Measurements from ENCODE around the gene CAMSAP2.
"Not testable (repeated sequence)": the region's sequence is repeated elsewhere in the genome, so short reads cannot be mapped to it uniquely, and the experiment has no call there.

CAMSAP2 gene

DNA sequence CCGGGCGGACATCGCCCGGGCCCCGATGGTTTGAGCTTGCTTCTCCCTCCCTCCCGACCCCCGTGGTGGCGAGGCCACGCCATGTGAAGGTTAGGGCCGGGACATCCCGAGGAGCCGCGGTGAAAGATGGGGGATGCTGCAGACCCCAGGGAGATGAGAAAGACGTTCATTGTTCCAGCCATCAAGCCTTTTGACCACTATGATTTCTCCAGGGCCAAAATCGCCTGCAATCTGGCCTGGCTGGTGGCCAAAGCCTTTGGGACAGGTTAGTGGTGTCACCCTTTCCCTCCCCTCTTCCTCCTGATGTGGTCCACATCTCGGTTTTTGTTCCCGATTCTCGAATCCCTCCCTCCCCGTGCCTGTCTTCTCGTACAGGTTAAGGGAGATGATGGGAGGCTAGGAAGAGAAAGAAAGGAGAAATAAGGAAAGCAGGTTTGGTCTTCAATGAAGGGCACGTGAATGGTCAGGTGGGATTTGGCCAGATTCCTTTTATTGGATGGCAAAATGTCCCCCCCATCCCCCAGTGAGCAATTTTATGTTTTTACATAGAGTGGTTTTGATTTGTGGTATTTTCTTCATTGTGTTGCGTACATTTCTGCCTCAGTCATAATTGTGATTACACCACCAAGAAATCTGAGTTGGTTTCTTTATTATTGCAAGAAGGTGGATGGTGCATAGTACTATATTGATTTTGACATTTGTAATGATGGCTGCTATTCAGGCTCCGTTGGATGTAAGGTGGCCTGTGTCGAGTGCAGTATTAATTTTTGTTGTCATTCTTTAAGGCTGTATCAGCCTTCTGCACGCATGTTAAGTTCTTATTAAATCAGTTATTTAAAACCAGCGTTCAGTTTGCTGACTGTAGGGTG, 1.2 kb downstream of the CAMSAP2 start:
- Histone ChIP-seq H3K36me3 (ENCODE audit: control insufficient read depth in 1 of 2, insufficient read depth in 2 of 2, low read length in 2 of 2) (peaks cover 0 to 9% of the 10 kb centered on the region in 2 donors), H3K27me3 (ENCODE audit: low read depth, low read length) (no peaks in the 10 kb centered on the region), H3K9me3 (ENCODE audit: control insufficient read depth in 1 of 2, low read length in 2 of 2) (no peaks in the 10 kb centered on the region), H3K4me1 (ENCODE audit: control insufficient read depth in 1 of 2, insufficient read depth in 2 of 2, low read length in 2 of 2) (peaks cover 0 to 38% of the 10 kb centered on the region in 2 donors), H3K27ac (ENCODE audit: low read length) (peak overlapping the region; percentile 83), H3K4me3 (ENCODE audit: low read depth in 1 of 2, low read length in 2 of 2) (peak overlapping the region; percentile 88 to 97)

DNA sequence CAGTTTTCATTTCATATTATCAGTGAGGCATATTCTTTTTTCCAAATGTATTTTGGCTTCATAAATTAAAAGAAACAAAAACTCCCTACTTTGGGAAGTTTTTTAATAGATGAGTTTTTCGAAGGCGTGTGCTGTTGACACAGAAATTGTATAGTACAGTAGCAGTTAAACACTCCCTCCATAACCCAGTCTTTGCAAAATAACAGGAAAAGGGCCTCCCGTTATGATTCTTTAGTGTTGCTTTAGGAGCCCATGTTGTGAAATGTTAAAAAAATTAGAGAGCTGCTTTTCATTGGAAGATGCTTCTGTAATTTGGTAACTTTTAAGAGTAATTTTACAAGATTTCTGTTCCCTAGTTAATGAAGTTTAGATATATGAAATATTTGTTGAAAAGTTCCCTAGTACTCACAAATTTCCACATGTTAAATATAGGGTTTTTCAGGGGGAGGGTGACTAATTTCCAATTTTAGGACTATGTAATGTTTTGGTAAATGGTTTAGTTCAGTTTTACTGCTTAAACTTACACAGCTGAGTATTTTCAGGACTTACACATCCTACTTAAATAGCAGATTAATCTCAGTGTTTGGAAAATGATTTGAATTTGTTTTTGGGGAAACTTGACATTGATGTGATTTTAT, 2.0 kb downstream of the CAMSAP2 start:
- H3K4me3 ChIP-seq (ENCODE audit: low read depth in 1 of 2, low read length in 2 of 2), result peak overlapping the region; percentile 88 to 97
- H3K27me3 ChIP-seq (ENCODE audit: low read depth, low read length), result no peaks in the 10 kb centered on the region
- peaks cover 0 to 38% of the 10 kb centered on the region in 2 donors for H3K4me1 ChIP-seq (ENCODE audit: control insufficient read depth in 1 of 2, insufficient read depth in 2 of 2, low read length in 2 of 2)
- H3K9me3 ChIP-seq (ENCODE audit: control insufficient read depth in 1 of 2, low read length in 2 of 2), result no peaks in the 10 kb centered on the region
- H3K36me3 ChIP-seq (ENCODE audit: control insufficient read depth in 1 of 2, insufficient read depth in 2 of 2, low read length in 2 of 2), result peaks cover 0 to 9% of the 10 kb centered on the region in 2 donors
- peak overlapping the region; percentile 83 for H3K27ac ChIP-seq (ENCODE audit: low read length)

DNA sequence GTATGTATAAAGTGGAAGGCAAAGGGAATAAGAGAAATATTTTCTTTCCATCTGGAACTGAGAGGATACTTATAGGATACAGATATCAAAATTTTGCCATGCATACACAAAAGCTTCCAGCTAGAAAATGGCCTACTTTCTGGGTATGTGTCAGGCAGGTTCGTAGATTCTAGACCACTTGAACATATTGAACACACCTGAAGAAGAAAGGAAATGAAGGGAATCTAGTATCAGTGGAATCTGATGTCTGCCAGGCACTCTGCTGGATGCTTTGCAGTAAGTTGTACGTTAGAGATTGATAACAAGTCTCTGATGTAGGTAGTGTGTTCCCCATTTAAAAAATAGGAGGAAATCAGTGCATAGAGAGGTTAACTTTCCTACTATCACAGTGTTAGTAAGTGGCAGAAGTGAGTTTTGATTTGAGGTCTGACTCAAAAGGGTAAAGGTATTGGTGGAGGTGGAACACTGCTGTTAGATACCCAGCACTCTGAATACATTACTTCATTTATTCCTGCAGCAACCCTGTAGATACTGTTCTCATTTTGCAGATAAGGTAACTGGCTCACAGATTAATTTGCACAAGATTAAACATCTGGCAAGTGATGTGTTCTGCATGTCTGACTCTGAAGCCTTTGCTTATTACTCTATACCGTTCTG, 3.0 kb downstream of the CAMSAP2 start:
- H3K4me1 ChIP-seq (ENCODE audit: control insufficient read depth in 1 of 2, insufficient read depth in 2 of 2, low read length in 2 of 2), result peaks cover 0 to 38% of the 10 kb centered on the region in 2 donors
- peak overlapping the region; percentile 88 to 97 for H3K4me3 ChIP-seq (ENCODE audit: low read depth in 1 of 2, low read length in 2 of 2)
- no peaks in the 10 kb centered on the region for H3K9me3 ChIP-seq (ENCODE audit: control insufficient read depth in 1 of 2, low read length in 2 of 2)
- no peaks in the 10 kb centered on the region for H3K27me3 ChIP-seq (ENCODE audit: low read depth, low read length)
- H3K36me3 ChIP-seq (ENCODE audit: control insufficient read depth in 1 of 2, insufficient read depth in 2 of 2, low read length in 2 of 2), result peaks cover 0 to 9% of the 10 kb centered on the region in 2 donors
- H3K27ac ChIP-seq (ENCODE audit: low read length), result peak overlapping the region; percentile 3

DNA sequence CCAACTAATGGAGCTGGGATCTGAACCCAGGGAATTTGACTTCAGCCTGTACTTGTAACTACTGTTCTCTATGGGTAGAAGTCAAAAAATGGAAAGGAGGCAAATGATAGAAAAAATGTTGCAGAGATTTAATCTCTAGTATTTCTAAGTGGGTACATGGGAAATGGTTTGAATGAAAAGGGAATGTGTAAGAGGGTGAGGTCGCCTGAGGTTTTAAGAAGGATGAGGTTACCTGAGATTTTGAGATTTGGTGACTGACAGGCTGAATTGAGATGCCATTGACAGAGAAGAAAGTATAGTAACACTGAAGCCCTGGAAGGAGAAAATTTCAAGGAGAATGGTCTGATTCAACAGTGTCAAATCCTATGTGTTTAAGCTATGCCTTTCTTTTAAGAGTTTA, 5.5 kb downstream of the CAMSAP2 start:
- Histone ChIP-seq H3K27ac (ENCODE audit: low read length) (no peak overlapping the region), H3K4me3 (ENCODE audit: low read depth in 1 of 2, low read length in 2 of 2) (no peak overlapping the region), H3K9me3 (ENCODE audit: control insufficient read depth in 1 of 2, low read length in 2 of 2) (no peaks in the 10 kb centered on the region), H3K36me3 (ENCODE audit: control insufficient read depth in 1 of 2, insufficient read depth in 2 of 2, low read length in 2 of 2) (peaks cover 0 to 5% of the 10 kb centered on the region in 2 donors), H3K27me3 (ENCODE audit: low read depth, low read length) (no peaks in the 10 kb centered on the region), H3K4me1 (ENCODE audit: control insufficient read depth in 1 of 2, insufficient read depth in 2 of 2, low read length in 2 of 2) (peaks cover 0 to 34% of the 10 kb centered on the region in 2 donors)

DNA sequence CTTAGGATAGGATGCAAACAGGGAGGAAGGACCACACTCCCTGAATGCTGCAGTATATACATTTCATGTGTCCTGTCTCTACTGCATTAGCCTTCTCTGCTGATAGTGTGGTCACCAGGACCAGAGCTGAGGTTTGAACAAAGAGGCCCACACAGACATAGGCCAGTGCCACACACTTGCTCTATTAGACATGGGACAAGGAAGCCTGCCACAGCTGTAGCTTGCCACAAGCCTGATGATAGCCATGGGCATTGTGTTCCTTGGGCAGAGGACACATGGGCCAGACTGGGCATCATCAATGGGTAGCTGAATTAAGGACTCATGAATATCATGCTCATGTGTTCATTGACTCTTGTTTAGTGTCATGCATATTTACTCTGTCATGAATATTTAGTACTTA, 10.4 kb downstream of the CAMSAP2 start:
- Histone ChIP-seq H3K4me1 (ENCODE audit: control insufficient read depth in 1 of 2, insufficient read depth in 2 of 2, low read length in 2 of 2) (peaks cover 0 to 14% of the 10 kb centered on the region in 2 donors), H3K36me3 (ENCODE audit: control insufficient read depth in 1 of 2, insufficient read depth in 2 of 2, low read length in 2 of 2) (no peaks in the 10 kb centered on the region), H3K27me3 (ENCODE audit: low read depth, low read length) (no peaks in the 10 kb centered on the region), H3K9me3 (ENCODE audit: control insufficient read depth in 1 of 2, low read length in 2 of 2) (no peaks in the 10 kb centered on the region), H3K4me3 (ENCODE audit: low read depth in 1 of 2, low read length in 2 of 2) (no peak overlapping the region), H3K27ac (ENCODE audit: low read length) (no peak overlapping the region)

DNA sequence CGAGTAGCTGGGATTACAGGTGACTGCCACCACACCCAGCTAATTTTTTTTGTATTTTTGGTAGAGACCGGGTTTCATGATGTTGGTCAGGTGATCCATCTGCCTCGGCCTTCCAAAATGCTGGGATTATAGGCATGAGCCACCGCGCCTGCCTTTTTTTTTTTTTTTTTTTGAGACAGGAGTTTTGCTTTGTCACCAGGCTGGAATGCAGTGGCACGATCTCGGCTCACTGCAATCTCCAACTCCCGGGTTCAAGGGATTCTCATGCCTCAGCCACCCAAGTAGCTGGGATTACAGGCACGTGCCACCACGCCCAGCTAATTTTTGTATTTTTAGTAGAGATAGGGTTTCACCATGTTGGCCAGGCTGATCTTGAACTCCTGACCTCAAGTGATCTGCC, 12.1 kb downstream of the CAMSAP2 start:
- H3K36me3 ChIP-seq (ENCODE audit: control insufficient read depth in 1 of 2, insufficient read depth in 2 of 2, low read length in 2 of 2); H3K27ac ChIP-seq (ENCODE audit: low read length); H3K9me3 ChIP-seq (ENCODE audit: control insufficient read depth in 1 of 2, low read length in 2 of 2); H3K4me3 ChIP-seq (ENCODE audit: low read depth in 1 of 2, low read length in 2 of 2); H3K27me3 ChIP-seq (ENCODE audit: low read depth, low read length); H3K4me1 ChIP-seq (ENCODE audit: control insufficient read depth in 1 of 2, insufficient read depth in 2 of 2, low read length in 2 of 2): not testable (repeated sequence)

DNA sequence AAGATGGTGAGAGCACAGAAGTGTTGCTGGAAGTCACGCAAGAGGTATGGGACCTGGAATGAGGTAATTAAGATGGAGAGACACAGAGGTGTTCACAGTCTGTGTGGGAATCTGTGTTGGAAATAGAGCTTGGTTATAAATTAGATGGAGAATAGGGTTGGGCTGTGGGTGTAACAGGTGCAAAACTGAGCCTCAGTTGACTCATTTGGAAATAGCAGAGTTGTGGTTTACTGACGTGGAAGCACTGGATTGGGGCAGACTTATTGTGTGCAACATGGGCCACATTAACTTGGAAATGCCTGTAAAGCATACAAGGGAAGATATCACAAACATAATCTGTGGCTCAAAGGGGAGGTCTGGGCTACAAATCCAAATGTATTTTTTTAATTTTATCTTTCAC, 13.0 kb downstream of the CAMSAP2 start:
- no peak overlapping the region for H3K27ac ChIP-seq (ENCODE audit: low read length)
- H3K9me3 ChIP-seq (ENCODE audit: control insufficient read depth in 1 of 2, low read length in 2 of 2), result no peaks in the 10 kb centered on the region
- no peaks in the 10 kb centered on the region for H3K36me3 ChIP-seq (ENCODE audit: control insufficient read depth in 1 of 2, insufficient read depth in 2 of 2, low read length in 2 of 2)
- no peak overlapping the region for H3K4me3 ChIP-seq (ENCODE audit: low read depth in 1 of 2, low read length in 2 of 2)
- no peaks in the 10 kb centered on the region for H3K27me3 ChIP-seq (ENCODE audit: low read depth, low read length)
- H3K4me1 ChIP-seq (ENCODE audit: control insufficient read depth in 1 of 2, insufficient read depth in 2 of 2, low read length in 2 of 2), result peaks cover 0 to 7% of the 10 kb centered on the region in 2 donors

DNA sequence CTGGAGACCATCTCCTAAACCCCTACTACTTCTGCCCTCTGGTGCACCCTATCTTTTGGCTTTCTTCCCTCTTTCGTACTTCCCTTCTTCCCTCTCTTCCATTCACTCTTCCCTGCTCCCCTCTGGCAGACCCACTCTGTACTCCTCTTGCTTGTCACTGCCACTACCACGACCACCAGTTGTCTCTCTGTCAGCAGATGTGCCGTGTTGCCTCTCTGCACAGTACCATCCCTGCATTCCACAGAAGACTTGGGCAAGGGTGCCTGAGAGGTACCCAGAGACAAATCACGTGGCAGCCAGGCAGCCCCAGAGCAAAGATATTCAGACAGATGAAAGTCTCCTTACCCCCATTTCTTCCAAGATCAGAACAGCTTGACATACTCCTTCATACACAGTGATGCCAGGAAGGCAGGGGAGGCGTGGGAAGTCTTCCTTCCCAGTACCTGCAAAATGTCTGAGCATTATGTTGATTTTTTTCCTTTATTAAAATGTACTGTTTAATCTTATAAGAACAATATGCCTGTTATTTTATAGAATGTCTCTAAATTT, 15.0 kb downstream of the CAMSAP2 start:
- Histone ChIP-seq H3K27me3 (ENCODE audit: low read depth, low read length) (no peaks in the 10 kb centered on the region), H3K27ac (ENCODE audit: low read length) (no peak overlapping the region), H3K4me3 (ENCODE audit: low read depth in 1 of 2, low read length in 2 of 2) (no peak overlapping the region), H3K4me1 (ENCODE audit: control insufficient read depth in 1 of 2, insufficient read depth in 2 of 2, low read length in 2 of 2) (peaks cover 0 to 11% of the 10 kb centered on the region in 2 donors), H3K9me3 (ENCODE audit: control insufficient read depth in 1 of 2, low read length in 2 of 2) (no peaks in the 10 kb centered on the region), H3K36me3 (ENCODE audit: control insufficient read depth in 1 of 2, insufficient read depth in 2 of 2, low read length in 2 of 2) (no peaks in the 10 kb centered on the region)

DNA sequence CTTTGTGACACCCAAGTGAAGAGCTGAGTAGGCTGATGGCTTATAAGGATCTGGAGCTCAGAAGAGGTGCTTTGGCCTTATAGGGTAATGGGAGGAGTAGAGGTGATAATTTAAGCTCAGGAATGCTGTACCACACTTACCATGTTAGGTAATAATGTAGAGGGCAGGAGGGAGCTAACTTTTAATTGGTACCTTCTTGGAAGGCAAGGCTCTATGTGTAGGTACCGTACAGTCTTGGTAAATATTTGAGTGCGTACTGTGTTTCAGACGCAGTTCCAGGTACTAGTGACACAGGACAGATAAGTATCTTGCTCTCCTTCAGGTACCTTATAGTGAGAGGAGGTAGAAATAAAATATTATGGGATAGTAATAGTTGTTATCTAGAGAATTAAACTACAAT, 16.8 kb downstream of the CAMSAP2 start:
- no peak overlapping the region for H3K4me3 ChIP-seq (ENCODE audit: low read depth in 1 of 2, low read length in 2 of 2)
- no peaks in the 10 kb centered on the region for H3K27me3 ChIP-seq (ENCODE audit: low read depth, low read length)
- H3K9me3 ChIP-seq (ENCODE audit: control insufficient read depth in 1 of 2, low read length in 2 of 2), result no peaks in the 10 kb centered on the region

DNA sequence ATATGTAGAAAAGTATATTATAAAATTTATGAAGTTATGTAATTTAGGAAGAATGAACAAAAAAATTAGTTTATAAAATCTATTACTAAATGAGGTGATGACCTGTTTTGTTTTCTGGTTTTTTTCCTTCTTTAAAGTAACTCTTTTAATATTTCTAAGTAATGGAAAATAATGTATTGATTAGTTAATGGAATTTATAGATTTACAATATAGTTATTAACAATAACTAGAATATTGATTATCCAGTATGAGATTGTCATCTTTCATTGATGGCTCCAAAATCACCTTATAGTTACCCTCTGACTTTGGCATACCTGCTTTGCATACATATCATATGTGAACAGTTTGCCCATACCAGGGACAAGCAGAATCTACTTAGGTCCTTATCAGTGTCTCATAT, 23.4 kb downstream of the CAMSAP2 start:
- H3K27me3 ChIP-seq (ENCODE audit: low read depth, low read length), result no peaks in the 10 kb centered on the region
- H3K4me1 ChIP-seq (ENCODE audit: control insufficient read depth in 1 of 2, insufficient read depth in 2 of 2, low read length in 2 of 2), result peaks cover 0 to 9% of the 10 kb centered on the region in 2 donors
- H3K9me3 ChIP-seq (ENCODE audit: control insufficient read depth in 1 of 2, low read length in 2 of 2), result no peaks in the 10 kb centered on the region
- H3K36me3 ChIP-seq (ENCODE audit: control insufficient read depth in 1 of 2, insufficient read depth in 2 of 2, low read length in 2 of 2), result peaks cover 5 to 10% of the 10 kb centered on the region in 2 donors
- H3K4me3 ChIP-seq (ENCODE audit: low read depth in 1 of 2, low read length in 2 of 2), result no peak overlapping the region
- H3K27ac ChIP-seq (ENCODE audit: low read length), result no peak overlapping the region

More for the DNA sequence above, 16.8 kb downstream of the CAMSAP2 start:
- Histone ChIP-seq H3K27ac (ENCODE audit: low read length) (no peak overlapping the region), H3K36me3 (ENCODE audit: control insufficient read depth in 1 of 2, insufficient read depth in 2 of 2, low read length in 2 of 2) (no peaks in the 10 kb centered on the region), H3K4me1 (ENCODE audit: control insufficient read depth in 1 of 2, insufficient read depth in 2 of 2, low read length in 2 of 2) (peaks cover 0 to 18% of the 10 kb centered on the region in 2 donors)

DNA sequence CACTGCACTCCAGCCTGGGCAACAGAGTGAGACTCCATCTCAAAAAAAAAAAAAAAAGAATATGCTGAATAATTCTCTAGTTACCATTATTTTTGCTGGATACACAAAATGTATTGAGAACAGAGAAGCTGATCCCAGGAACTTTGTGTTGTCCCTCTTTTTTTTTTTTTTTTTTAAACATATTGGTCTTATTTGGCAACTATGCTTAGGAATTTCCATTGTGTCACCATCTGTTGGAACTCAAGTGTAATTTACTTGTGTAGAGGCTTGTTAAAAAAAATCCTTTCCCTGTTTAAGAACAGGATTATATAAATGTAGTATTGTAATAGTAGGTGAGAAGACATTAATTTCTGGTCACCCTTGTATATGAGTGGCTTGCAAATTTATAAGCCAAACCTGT, 28.6 kb downstream of the CAMSAP2 start:
- peaks cover 5 to 9% of the 10 kb centered on the region in 2 donors for H3K36me3 ChIP-seq (ENCODE audit: control insufficient read depth in 1 of 2, insufficient read depth in 2 of 2, low read length in 2 of 2)
- H3K4me3 ChIP-seq (ENCODE audit: low read depth in 1 of 2, low read length in 2 of 2), result no peak overlapping the region
- no peaks in the 10 kb centered on the region for H3K9me3 ChIP-seq (ENCODE audit: control insufficient read depth in 1 of 2, low read length in 2 of 2)
- no peak overlapping the region for H3K27ac ChIP-seq (ENCODE audit: low read length)
- no peaks in the 10 kb centered on the region for H3K4me1 ChIP-seq (ENCODE audit: control insufficient read depth in 1 of 2, insufficient read depth in 2 of 2, low read length in 2 of 2)
- H3K27me3 ChIP-seq (ENCODE audit: low read depth, low read length), result no peaks in the 10 kb centered on the region
